Common myeloid progenitor, CD34-positive (primary cell): Measurements from ENCODE around the gene SLC25A19.
A peak's percentile ranks its signal among the peaks of the same experiment; 100 is the strongest.

Experiments used
- CTCF ChIA-PET: fragments of 350-600 bp; sonication (Branson Sonifier 250); formaldehyde crosslinking; loops from one replicate; lab custom pipeline; 2021; ENCODE audit warnings: antibody characterized with exemption; lab: Charles Lee
- POLR2A ChIA-PET: fragments of 350-600 bp; sonication (Branson Sonifier 250); formaldehyde crosslinking; loops from one replicate; lab custom pipeline; 2021; ENCODE audit warnings: antibody characterized with exemption; lab: Charles Lee
- DNase-seq, 3 donors: peaks; one replicate each; pipeline versions ENCODE4 v3.0.0 to v3.0.0-alpha.2; 2013
- H3K27ac ChIP-seq, 2 experiments: 1 replicate in 1 of 2; 2 replicates in 1 of 2; pipeline ENCODE4 v1.7.0; 2013; ENCODE audit warnings: inconsistent platforms in 2 of 2, low read length in 2 of 2, mild to moderate bottlenecking in 2 of 2, low read depth in 1 of 2, moderate library complexity in 1 of 2; ENCODE audit not compliant: severe bottlenecking in 2 of 2, insufficient read depth in 1 of 2, poor library complexity in 1 of 2
- H3K27me3 ChIP-seq, 5 experiments: replicated peaks in 2 of 5; 1 replicate in 3 of 5; 2 replicates in 2 of 5; pipeline versions ENCODE4 v1.6.1 to v1.7.0; 2013; ENCODE audit warnings: low read length in 4 of 5, mild to moderate bottlenecking in 2 of 5, moderate library complexity in 2 of 5, inconsistent platforms in 1 of 5; ENCODE audit not compliant: insufficient read depth in 5 of 5, control insufficient read depth in 4 of 5
- H3K36me3 ChIP-seq, 4 experiments: 1 replicate in 2 of 4; 2 replicates in 2 of 4; pipeline versions ENCODE4 v1.6.1 to v1.7.0; 2013; ENCODE audit warnings: low read length in 3 of 4, control low read depth in 1 of 4, mild to moderate bottlenecking in 1 of 4; ENCODE audit not compliant: control insufficient read depth in 4 of 4, insufficient read depth in 4 of 4
- H3K4me1 ChIP-seq, 4 experiments: 1 replicate in 3 of 4; 2 replicates in 1 of 4; pipeline versions ENCODE4 v1.6.1 to v1.7.1; 2013; ENCODE audit warnings: low read length in 3 of 4, mild to moderate bottlenecking in 3 of 4, control low read depth in 1 of 4, inconsistent platforms in 1 of 4, moderate library complexity in 1 of 4; ENCODE audit not compliant: control insufficient read depth in 4 of 4, insufficient read depth in 4 of 4; ENCODE audit errors: control extremely low read depth in 1 of 4
- H3K4me3 ChIP-seq, 7 experiments: 1 replicate in 4 of 7; 2 replicates in 3 of 7; pipeline versions ENCODE4 v1.5.1 to v1.7.0; 2013; ENCODE audit warnings: mild to moderate bottlenecking in 7 of 7, low read length in 6 of 7, moderate library complexity in 6 of 7, inconsistent platforms in 2 of 7, low read depth in 2 of 7, control low read depth in 1 of 7; ENCODE audit not compliant: insufficient read depth in 4 of 7, control insufficient read depth in 1 of 7; ENCODE audit errors: extremely low read depth in 1 of 7
- H3K9me3 ChIP-seq, 5 experiments: 1 replicate in 4 of 5; 2 replicates in 1 of 5; pipeline versions ENCODE4 v1.6.1 to v1.7.1; 2013; ENCODE audit warnings: low read length in 4 of 5, mild to moderate bottlenecking in 2 of 5, inconsistent platforms in 1 of 5, low read depth in 1 of 5, moderate library complexity in 1 of 5; ENCODE audit not compliant: control insufficient read depth in 4 of 5, insufficient read depth in 2 of 5; ENCODE audit errors: control extremely low read depth in 1 of 5
- WGBS: methylation state at CpG from one replicate; pipeline ENCODE4 v1.1.5; 2013; ENCODE audit not compliant: insufficient coverage; 5-methylcytosine and 5-hydroxymethylcytosine counted together

The SLC25A19 gene

GRCh38 chr17:75242461-75243042 is 46.7 kb downstream of the SLC25A19 start:
- H3K4me3 ChIP-seq, result no peak overlapping the region
- peaks cover 0 to 5% (median 0%) of the 10 kb centered on the region in 4 experiments for H3K4me1 ChIP-seq
- peak overlapping the region in 1 of 2 experiments; percentile 5 for H3K27ac ChIP-seq
- WGBS, result 98% methylated on average over 15 of the region's 17 CpGs
- CTCF ChIA-PET, result interaction anchor here (1.2 to 7.5 kb wide), 4 partner anchors 12 to 43 kb away, joined by 3 to 50 read pairs (median 20); partner anchors contain the start of genes GGA3, MIF4GD and MRPS7
- no peaks in the 10 kb centered on the region for H3K9me3 ChIP-seq
- peaks cover 4 to 91% (median 72%) of the 10 kb centered on the region in 4 experiments for H3K36me3 ChIP-seq
- H3K27me3 ChIP-seq, result no peaks in the 10 kb centered on the region
- POLR2A ChIA-PET, result no interaction called here
- no peak for DNase-seq

GRCh38 chr17:75241996-75242460 is 47.2 kb downstream of the SLC25A19 start:
- peaks cover 7 to 95% (median 77%) of the 10 kb centered on the region in 4 experiments for H3K36me3 ChIP-seq
- 94% methylated on average over 15 of the region's 15 CpGs for WGBS
- H3K4me3 ChIP-seq, result no peak overlapping the region
- ChIA-PET POLR2A (no interaction called here), CTCF (interaction anchor here (1.2 to 7.5 kb wide), 5 partner anchors 7 to 42 kb away, joined by 3 to 50 read pairs (median 27); partner anchors contain the start of genes GGA3, MIF4GD and MRPS7)
- DNase-seq, result no peak
- peaks cover 0 to 5% (median 0%) of the 10 kb centered on the region in 4 experiments for H3K4me1 ChIP-seq
- no peak overlapping the region for H3K27ac ChIP-seq
- no peaks in the 10 kb centered on the region for H3K27me3 ChIP-seq
- no peaks in the 10 kb centered on the region for H3K9me3 ChIP-seq

DNA sequence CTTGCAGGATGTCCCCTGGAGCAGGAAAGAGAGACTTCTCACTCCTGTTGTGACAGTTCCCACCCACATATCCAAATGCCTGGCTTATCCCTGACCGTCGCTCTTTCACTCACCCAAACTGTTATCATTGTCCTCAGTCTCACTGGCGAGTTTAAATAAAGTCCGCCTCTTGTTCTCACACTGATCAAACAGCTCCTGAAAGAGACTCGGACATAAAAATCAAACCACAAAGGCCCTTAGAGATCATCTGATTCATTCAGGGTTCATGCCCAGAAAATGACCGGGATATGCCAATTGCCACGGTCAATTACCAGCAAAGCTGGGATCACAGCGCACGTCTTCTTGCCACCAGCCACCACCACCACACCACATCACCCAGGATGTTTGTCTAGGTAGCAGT is 47.7 kb downstream of the SLC25A19 start:
- ChIA-PET CTCF (interaction anchor here (0.6 to 7.5 kb wide), 10 partner anchors 7 to 277 kb away, joined by 3 to 50 read pairs (median 14); partner anchors contain the start of genes GGA3, MIF4GD and MRPS7), POLR2A (no interaction called here)
- no peak for DNase-seq
- Histone ChIP-seq H3K9me3 (no peaks in the 10 kb centered on the region), H3K4me1 (peaks cover 0 to 5% (median 0%) of the 10 kb centered on the region in 4 experiments), H3K27ac (no peak overlapping the region), H3K36me3 (peaks cover 7 to 97% (median 79%) of the 10 kb centered on the region in 4 experiments), H3K4me3 (no peak overlapping the region), H3K27me3 (no peaks in the 10 kb centered on the region)
- WGBS, result 98% methylated on average over 6 of the region's 9 CpGs

- peaks cover 7 to 97% (median 78%) of the 10 kb centered on the region in 4 experiments for H3K36me3 ChIP-seq
- POLR2A ChIA-PET, result no interaction called here
- no peaks in the 10 kb centered on the region for H3K9me3 ChIP-seq
- no peak for DNase-seq
- CTCF ChIA-PET, result interaction anchor here (0.6 to 7.5 kb wide), 9 partner anchors 8 to 278 kb away, joined by 3 to 50 read pairs (median 17); partner anchors contain the start of genes GGA3, MIF4GD and MRPS7
- no peak overlapping the region for H3K4me3 ChIP-seq
- WGBS, result 94% methylated on average over 7 of the region's 7 CpGs
- H3K4me1 ChIP-seq, result peaks cover 0 to 5% (median 0%) of the 10 kb centered on the region in 4 experiments
- no peak overlapping the region for H3K27ac ChIP-seq
- no peaks in the 10 kb centered on the region for H3K27me3 ChIP-seq
These were observed 48.1 kb downstream of the SLC25A19 start for GRCh38 chr17:75241143-75241430.

DNA sequence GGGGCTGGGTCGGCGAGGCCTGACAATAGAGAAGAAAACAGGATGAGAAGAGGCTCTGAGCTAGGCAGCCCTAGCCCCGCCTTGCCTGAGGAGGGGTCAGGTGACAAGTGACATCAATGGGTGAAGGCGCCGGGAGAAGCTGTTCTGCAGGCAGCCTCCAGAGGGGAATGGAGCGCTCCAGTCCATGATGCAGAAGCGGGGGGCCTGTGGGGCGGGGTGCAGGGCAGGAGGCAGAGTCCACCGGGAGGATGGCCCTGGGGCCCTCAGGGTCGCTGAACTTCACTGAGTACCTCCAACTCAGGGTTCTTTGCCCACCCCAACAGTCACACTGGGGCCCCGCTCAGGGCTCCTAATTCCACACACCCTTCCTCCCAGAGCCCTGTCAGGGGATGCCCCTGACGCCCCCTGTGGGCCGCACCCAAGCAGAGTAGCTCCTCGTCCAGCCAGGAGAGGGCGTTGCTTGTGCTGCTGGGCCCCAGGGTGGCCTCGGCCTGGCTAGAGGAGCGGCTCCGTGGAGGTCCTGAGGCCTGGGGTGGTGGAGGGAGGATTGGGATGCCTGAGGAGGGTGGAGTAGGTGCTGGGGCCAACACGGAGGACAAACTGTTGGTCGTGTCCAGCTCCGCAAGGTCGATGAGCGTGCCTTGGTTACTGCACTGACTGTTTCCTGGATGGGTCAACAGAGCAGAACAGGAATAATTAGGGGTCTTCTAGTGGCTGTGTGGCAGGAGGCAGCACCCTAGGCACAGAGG is 48.7 kb downstream of the SLC25A19 start:
- peak; percentile 60 to 71 (median 69) for DNase-seq
- H3K4me1 ChIP-seq, result peaks cover 0 to 5% (median 0%) of the 10 kb centered on the region in 4 experiments
- ChIA-PET CTCF (interaction anchor here (0.8 to 7.5 kb wide), 16 partner anchors 8 to 278 kb away, joined by 3 to 50 read pairs (median 8); partner anchors contain the start of genes GGA3, GRB2, MIF4GD and MRPS7), POLR2A (no interaction called here)
- no peaks in the 10 kb centered on the region for H3K27me3 ChIP-seq
- no peak overlapping the region for H3K4me3 ChIP-seq
- H3K27ac ChIP-seq, result no peak overlapping the region
- H3K9me3 ChIP-seq, result no peaks in the 10 kb centered on the region
- peaks cover 7 to 96% (median 75%) of the 10 kb centered on the region in 4 experiments for H3K36me3 ChIP-seq
- 90% methylated on average over 15 of the region's 23 CpGs for WGBS

DNA sequence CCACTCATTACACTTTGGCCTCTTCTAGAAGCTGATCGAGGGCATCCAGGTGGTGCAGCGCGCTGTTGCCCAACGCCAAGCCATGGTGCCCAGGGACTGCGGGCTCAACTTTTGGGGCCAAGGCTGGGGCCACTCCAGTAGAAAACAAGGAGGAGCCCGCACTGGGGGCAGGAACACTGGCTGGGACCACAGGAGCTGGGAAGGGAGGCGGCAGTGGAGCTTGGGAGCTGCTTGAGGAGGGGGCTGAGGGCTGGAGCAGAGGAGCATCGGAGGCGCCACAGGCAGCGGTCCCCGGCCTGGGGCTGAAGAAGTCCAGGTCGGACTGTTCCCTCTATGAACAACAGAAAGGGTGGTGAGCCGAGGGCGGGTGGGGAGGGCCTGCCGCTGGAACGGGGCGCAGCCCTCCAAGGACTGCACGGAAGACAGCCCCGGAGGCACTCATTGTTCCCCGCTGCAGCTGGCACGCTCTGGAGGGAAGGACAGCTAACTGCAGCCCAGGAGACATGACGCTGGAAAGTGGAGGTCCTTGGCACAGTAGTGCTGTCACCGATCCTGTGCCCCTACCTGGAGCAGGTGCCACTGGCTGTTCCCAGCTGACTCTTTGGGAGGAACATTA is 49.3 kb downstream of the SLC25A19 start:
- ChIA-PET CTCF (interaction anchor here (0.7 to 7.5 kb wide), 17 partner anchors 9 to 180 kb away, joined by 3 to 50 read pairs (median 7); partner anchors contain the start of genes GGA3, GRB2, MIF4GD and MRPS7), POLR2A (no interaction called here)
- H3K27me3 ChIP-seq, result no peaks in the 10 kb centered on the region
- no peak overlapping the region for H3K27ac ChIP-seq
- no peak overlapping the region for H3K4me3 ChIP-seq
- DNase-seq, result no peak
- WGBS, result 98% methylated on average over 23 of the region's 23 CpGs
- H3K36me3 ChIP-seq, result peaks cover 11 to 97% (median 77%) of the 10 kb centered on the region in 4 experiments
- H3K9me3 ChIP-seq, result no peaks in the 10 kb centered on the region
- peaks cover 0 to 3% (median 0%) of the 10 kb centered on the region in 4 experiments for H3K4me1 ChIP-seq
